K562 (cell line): Measurements from ENCODE around the gene NUP160. TPM values are rescaled to one million over a fixed set of nuclear protein-coding genes. Genes with fewer than 3 reads are reported as not detected.

Source experiments
- BMI1 ChIP-seq: fragments of 150-350 bp; IDR thresholded peaks from 2 replicates; pipeline ENCODE4 v1.6.1; 2014; ENCODE audit warnings: low read length
- BRCA1 ChIP-seq, 2 experiments: fragments of 450-650 bp in 1 of 2; sonication (generic) in 1 of 2; formaldehyde crosslinking in 1 of 2; IDR thresholded peaks; 2 replicates each; pipeline versions ENCODE4 v1.5.0 to v1.6.1; 2017 to 2020; ENCODE audit warnings: mild to moderate bottlenecking in 1 of 2, missing genetic modification reagents in 1 of 2
- CXXC5 ChIP-seq: fragments of 250-450 bp; sonication (Bioruptor Pico); IDR thresholded peaks from 2 replicates; pipeline ENCODE4 v1.8.0; 2022; ENCODE audit warnings: inconsistent platforms, mild to moderate bottlenecking, moderate library complexity
- DDX20 ChIP-seq: fragments of 450-650 bp; IDR thresholded peaks from 2 replicates; pipeline ENCODE4 v1.6.1; 2016; ENCODE audit warnings: missing genetic modification characterization, low read depth, mild to moderate bottlenecking, missing compliant biosample characterization, moderate library complexity
- ETS1 ChIP-seq: conservative IDR thresholded peaks from 2 replicates; pipeline ENCODE4 v1.6.1; 2011; ENCODE audit warnings: low read depth, mild to moderate bottlenecking, low read length; ENCODE audit not compliant: control insufficient read depth
- HLTF ChIP-seq: fragments of 450-650 bp; IDR thresholded peaks from 2 replicates; pipeline ENCODE4 v1.6.1; 2016
- LARP7 ChIP-seq: fragments of 450-650 bp; IDR thresholded peaks from 2 replicates; pipeline ENCODE4 v1.6.1; 2016
- LCOR ChIP-seq: sonication (generic); formaldehyde crosslinking; IDR thresholded peaks from 2 replicates; pipeline ENCODE4 v1.8.0; 2022; ENCODE audit warnings: mild to moderate bottlenecking, missing genetic modification reagents
- NFE2 ChIP-seq: IDR thresholded peaks from 2 replicates; pipeline ENCODE4 v1.6.1; 2014; ENCODE audit warnings: antibody characterized with exemption, low read depth
- PHB2 ChIP-seq: fragments of 450-650 bp; IDR thresholded peaks from 2 replicates; pipeline ENCODE4 v1.6.1; 2017; ENCODE audit warnings: low read depth
- RFX5 ChIP-seq: IDR thresholded peaks from 2 replicates; pipeline ENCODE4 v1.6.1; 2011; ENCODE audit warnings: low read depth, mild to moderate bottlenecking, improper control_type of control experiment, low read length
- SRSF7 ChIP-seq: fragments of 200-400 bp; formaldehyde crosslinking; optimal IDR thresholded peaks from 2 replicates; pipeline ENCODE3; 2017; ENCODE audit warnings: mild to moderate bottlenecking, low read depth, low read length
- TEAD1 ChIP-seq, 2 experiments: fragments of 450-650 bp in 1 of 2; sonication (generic) in 1 of 2; formaldehyde crosslinking; IDR thresholded peaks; 2 replicates each; pipeline versions ENCODE4 v1.4.0 to v1.8.0; 2020 to 2022; ENCODE audit warnings: mild to moderate bottlenecking in 2 of 2, missing genetic modification reagents in 1 of 2
- TFE3 ChIP-seq: fragments of 450-650 bp; formaldehyde crosslinking; IDR thresholded peaks from 2 replicates; pipeline ENCODE4 v1.4.0; 2020; ENCODE audit warnings: mild to moderate bottlenecking, mixed read lengths
- ZBTB49 ChIP-seq: sonication (generic); formaldehyde crosslinking; IDR thresholded peaks from 2 replicates; pipeline ENCODE4 v1.8.0; 2022; ENCODE audit warnings: missing genetic modification reagents, mild to moderate bottlenecking, borderline replicate concordance
- ZC3H8 ChIP-seq: fragments of 450-650 bp; IDR thresholded peaks from 2 replicates; pipeline ENCODE4 v1.6.1; 2017
- ZKSCAN8 ChIP-seq: fragments of 200-800 bp; sonication (Bioruptor generic); IDR thresholded peaks from 2 replicates; pipeline ENCODE4 v1.6.1; 2016; ENCODE audit warnings: missing genetic modification characterization, missing compliant biosample characterization
- polyA plus RNA-seq, 8 experiments: library from polyadenylated mRNA; depleted of rRNA in 4 of 8; stranded (reverse) in 5 of 8; unstranded in 3 of 8; fragments of >200 nt; fragmentation: Nextera tagmentation in 2 of 8; fragmentation: Illumina TruSeq in 1 of 8; extraction: Ambion mirVana in 2 of 8; extraction: Trizol in 1 of 8; gene quantifications; 2 replicates each; pipeline versions ENCODE4 v1.2.1 to v1.2.3, GENCODE V29; 2011 to 2014; ENCODE audit warnings: inconsistent platforms in 1 of 8, missing spikeins in 1 of 8
- total RNA-seq, 7 experiments: library from RNA; depleted of rRNA in 6 of 7; stranded (reverse); fragments of >200 nt in 6 of 7; fragmentation: Illumina TruSeq in 2 of 7; extraction: Trizol in 2 of 7; gene quantifications; 2 replicates each; pipeline versions ENCODE4 v1.2.1 to v1.2.3, GENCODE V29; 2011 to 2021; ENCODE audit warnings: low replicate concordance in 1 of 7
- TF ChIP-seq, protein P1 (sequence below): sonication (generic); formaldehyde crosslinking; IDR thresholded peaks from 2 replicates; pipeline ENCODE4 v1.8.0; 2022; ENCODE audit warnings: missing genetic modification reagents, mild to moderate bottlenecking, moderate library complexity, borderline replicate concordance
- TF ChIP-seq, protein P2 (sequence below): fragments of 450-650 bp; IDR thresholded peaks from 2 replicates; pipeline ENCODE4 v1.6.1; 2017; ENCODE audit warnings: antibody characterized with exemption, mild to moderate bottlenecking

Gene NUP160
- total and polyA plus RNA-seq, 9 of the 15 experiments (the other 6 are each of a cell fraction or from before 2014, with no cell fraction given) = 41.5 to 112 (median 65.0) TPM

DNA sequence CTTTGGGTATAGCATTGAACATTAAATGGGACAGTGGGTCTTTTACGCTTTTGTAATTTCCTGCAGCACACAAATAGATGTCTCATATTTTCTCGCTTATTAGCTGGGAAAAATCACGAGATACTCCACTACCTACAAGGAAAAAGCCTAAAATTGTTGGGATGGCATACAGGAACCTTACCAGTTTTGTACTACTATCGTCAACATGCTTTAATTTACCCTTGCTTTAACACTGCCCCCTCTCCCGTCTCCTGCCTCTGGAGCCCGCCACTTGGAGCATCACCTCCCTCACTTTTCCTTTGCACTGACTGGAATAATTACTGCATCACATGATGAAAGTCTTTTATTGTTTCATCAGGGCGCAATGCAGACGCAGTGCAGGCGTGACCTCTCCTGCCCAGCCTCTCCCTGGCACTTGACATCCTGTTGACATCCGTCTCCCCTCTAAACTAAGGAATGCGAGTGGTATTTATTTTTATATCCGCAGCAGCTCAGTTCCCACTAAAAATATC is 80.0 kb downstream of the NUP160 start (continued):
- TF ChIP-seq, protein P1, sequence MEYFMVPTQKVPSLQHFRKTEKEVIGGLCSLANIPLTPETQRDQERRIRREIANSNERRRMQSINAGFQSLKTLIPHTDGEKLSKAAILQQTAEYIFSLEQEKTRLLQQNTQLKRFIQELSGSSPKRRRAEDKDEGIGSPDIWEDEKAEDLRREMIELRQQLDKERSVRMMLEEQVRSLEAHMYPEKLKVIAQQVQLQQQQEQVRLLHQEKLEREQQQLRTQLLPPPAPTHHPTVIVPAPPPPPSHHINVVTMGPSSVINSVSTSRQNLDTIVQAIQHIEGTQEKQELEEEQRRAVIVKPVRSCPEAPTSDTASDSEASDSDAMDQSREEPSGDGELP (CRISPR knock-in tag) = no peak
- TF ChIP-seq TFE3 (CRISPR knock-in tag) = 0 out of 2 replicates have a peak, but pooled peaks have one; percentile 4
- no peak for TF ChIP-seq BRCA1 (IDR thresholded peaks at IDR 0.05)
- TF ChIP-seq BRCA1 (CRISPR knock-in tag; IDR thresholded peaks at IDR 0.05) = no peak
- no peak for TF ChIP-seq LARP7
- TF ChIP-seq TEAD1 (CRISPR knock-in tag; IDR thresholded peaks at IDR 0.05) = 0 out of 4 replicates have a peak, but pooled peaks of 1 of the 2 experiments have one; percentile 29
- no peak for TF ChIP-seq ZC3H8
- TF ChIP-seq ETS1 = no peak
- TF ChIP-seq, protein P2, sequence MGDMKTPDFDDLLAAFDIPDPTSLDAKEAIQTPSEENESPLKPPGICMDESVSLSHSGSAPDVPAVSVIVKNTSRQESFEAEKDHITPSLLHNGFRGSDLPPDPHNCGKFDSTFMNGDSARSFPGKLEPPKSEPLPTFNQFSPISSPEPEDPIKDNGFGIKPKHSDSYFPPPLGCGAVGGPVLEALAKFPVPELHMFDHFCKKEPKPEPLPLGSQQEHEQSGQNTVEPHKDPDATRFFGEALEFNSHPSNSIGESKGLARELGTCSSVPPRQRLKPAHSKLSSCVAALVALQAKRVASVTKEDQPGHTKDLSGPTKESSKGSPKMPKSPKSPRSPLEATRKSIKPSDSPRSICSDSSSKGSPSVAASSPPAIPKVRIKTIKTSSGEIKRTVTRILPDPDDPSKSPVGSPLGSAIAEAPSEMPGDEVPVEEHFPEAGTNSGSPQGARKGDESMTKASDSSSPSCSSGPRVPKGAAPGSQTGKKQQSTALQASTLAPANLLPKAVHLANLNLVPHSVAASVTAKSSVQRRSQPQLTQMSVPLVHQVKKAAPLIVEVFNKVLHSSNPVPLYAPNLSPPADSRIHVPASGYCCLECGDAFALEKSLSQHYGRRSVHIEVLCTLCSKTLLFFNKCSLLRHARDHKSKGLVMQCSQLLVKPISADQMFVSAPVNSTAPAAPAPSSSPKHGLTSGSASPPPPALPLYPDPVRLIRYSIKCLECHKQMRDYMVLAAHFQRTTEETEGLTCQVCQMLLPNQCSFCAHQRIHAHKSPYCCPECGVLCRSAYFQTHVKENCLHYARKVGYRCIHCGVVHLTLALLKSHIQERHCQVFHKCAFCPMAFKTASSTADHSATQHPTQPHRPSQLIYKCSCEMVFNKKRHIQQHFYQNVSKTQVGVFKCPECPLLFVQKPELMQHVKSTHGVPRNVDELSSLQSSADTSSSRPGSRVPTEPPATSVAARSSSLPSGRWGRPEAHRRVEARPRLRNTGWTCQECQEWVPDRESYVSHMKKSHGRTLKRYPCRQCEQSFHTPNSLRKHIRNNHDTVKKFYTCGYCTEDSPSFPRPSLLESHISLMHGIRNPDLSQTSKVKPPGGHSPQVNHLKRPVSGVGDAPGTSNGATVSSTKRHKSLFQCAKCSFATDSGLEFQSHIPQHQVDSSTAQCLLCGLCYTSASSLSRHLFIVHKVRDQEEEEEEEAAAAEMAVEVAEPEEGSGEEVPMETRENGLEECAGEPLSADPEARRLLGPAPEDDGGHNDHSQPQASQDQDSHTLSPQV = 0 out of 2 replicates have a peak, but pooled peaks have one; percentile 36
- TF ChIP-seq ZKSCAN8 (CRISPR knock-in tag) = no peak
- no peak for TF ChIP-seq CXXC5 (CRISPR knock-in tag)
- no peak for TF ChIP-seq HLTF
- no peak for TF ChIP-seq NFE2
- TF ChIP-seq BMI1 = no peak
- TF ChIP-seq SRSF7 = no peak
- no peak for TF ChIP-seq RFX5
- no peak for TF ChIP-seq PHB2
- no peak for TF ChIP-seq ZBTB49 (CRISPR knock-in tag)
- 0 out of 2 replicates have a peak, but pooled peaks have one; percentile 10 for TF ChIP-seq LCOR (CRISPR knock-in tag)
- TF ChIP-seq DDX20 (tag) = no peak
